Suprapubic skin (tissue), 3 donors: ENCODE data around the gene FAM83F.

Experiments
- CTCF ChIP-seq, 2 donors: fragments of 200-600 bp in 1 of 2; fragments of 450-650 bp in 1 of 2; sonication (generic) in 1 of 2; IDR thresholded peaks; one replicate each; pipeline ENCODE4 v1.5.1; 2016 to 2019; ENCODE audit warnings: antibody characterized with exemption in 2 of 2, mild to moderate bottlenecking in 1 of 2, moderate library complexity in 1 of 2
- EP300 ChIP-seq: sonication (generic); formaldehyde crosslinking; IDR thresholded peaks from one replicate; pipeline ENCODE4 v1.6.1; 2017; ENCODE audit warnings: antibody characterized with exemption

GRCh38 chr22:39979048-39979447 lies 15.7 kb upstream of the FAM83F start:
- TF ChIP-seq CTCF (IDR thresholded peaks at IDR 0.05) (no peak), EP300 (no peak)
